Vagina (tissue), 2 donors: ENCODE measurements around the gene FOXD2. TPM values are rescaled to one million over a fixed set of nuclear protein-coding genes. Genes with fewer than 3 reads are reported as not detected.
"Not testable (repeated sequence)": the region's sequence is repeated elsewhere in the genome, so short reads cannot be mapped to it uniquely, and the experiment has no call there.

Source experiments
- DNase-seq, 2 donors: peaks; one replicate each; pipeline ENCODE4 v3.0.0-alpha.2; 2017; ENCODE audit errors: extremely low spot score in 2 of 2
- H3K27ac ChIP-seq: fragments of 200-600 bp; sonication (generic); one replicate; pipeline ENCODE4 v1.5.1; 2019
- H3K27me3 ChIP-seq: fragments of 200-600 bp; sonication (generic); one replicate; pipeline ENCODE4 v1.5.1; 2019
- H3K36me3 ChIP-seq, 2 donors: fragments of 200-600 bp; sonication (generic); one replicate each; pipeline ENCODE4 v1.5.1; 2017 to 2019
- H3K4me1 ChIP-seq: fragments of 200-600 bp; sonication (generic); one replicate; pipeline ENCODE4 v1.5.1; 2019
- H3K4me3 ChIP-seq, 2 donors: fragments of 200-600 bp; sonication (generic); 1 replicate in 1 of 2; 2 replicates in 1 of 2; pipeline ENCODE4 v1.5.1; 2016 to 2019
- H3K9me3 ChIP-seq: fragments of 200-600 bp; sonication (generic); one replicate; pipeline ENCODE4 v1.5.1; 2019
- POLR2A ChIP-seq, 2 donors: fragments of 450-650 bp; IDR thresholded peaks; one replicate each; pipeline ENCODE4 v1.6.1; 2017; ENCODE audit warnings: antibody characterized with exemption in 2 of 2, mild to moderate bottlenecking in 2 of 2, moderate library complexity in 2 of 2
- POLR2AphosphoS5 ChIP-seq, 2 donors: sonication (generic); formaldehyde crosslinking; IDR thresholded peaks; one replicate each; pipeline ENCODE4 v1.9.0; 2017; ENCODE audit warnings: antibody characterized with exemption in 2 of 2, mild to moderate bottlenecking in 2 of 2, low read depth in 1 of 2; ENCODE audit not compliant: insufficient read depth in 1 of 2
- intact Hi-C: fragments of 100-400 bp; cut with DNase I; formaldehyde crosslinking; loops from one replicate; pipeline ENCODE4 v1.15.1; 2023
- total RNA-seq: library from RNA; depleted of rRNA; stranded (reverse); fragments of >200 nt; gene quantifications from one replicate; pipeline ENCODE4 v1.2.3, GENCODE V29; 2016
- TF ChIP-seq, protein P1 (sequence below), 3 experiments: fragments of 450-650 bp in 2 of 3; fragments of 200-600 bp in 1 of 3; sonication (generic) in 1 of 3; IDR thresholded peaks; one replicate each; pipeline ENCODE4 v1.5.1; 2017 to 2019; ENCODE audit warnings: antibody characterized with exemption in 3 of 3, mild to moderate bottlenecking in 2 of 3, moderate library complexity in 2 of 3

FOXD2 gene
- total RNA-seq, 1 donor from 2014 or later = 0.98 TPM

DNA sequence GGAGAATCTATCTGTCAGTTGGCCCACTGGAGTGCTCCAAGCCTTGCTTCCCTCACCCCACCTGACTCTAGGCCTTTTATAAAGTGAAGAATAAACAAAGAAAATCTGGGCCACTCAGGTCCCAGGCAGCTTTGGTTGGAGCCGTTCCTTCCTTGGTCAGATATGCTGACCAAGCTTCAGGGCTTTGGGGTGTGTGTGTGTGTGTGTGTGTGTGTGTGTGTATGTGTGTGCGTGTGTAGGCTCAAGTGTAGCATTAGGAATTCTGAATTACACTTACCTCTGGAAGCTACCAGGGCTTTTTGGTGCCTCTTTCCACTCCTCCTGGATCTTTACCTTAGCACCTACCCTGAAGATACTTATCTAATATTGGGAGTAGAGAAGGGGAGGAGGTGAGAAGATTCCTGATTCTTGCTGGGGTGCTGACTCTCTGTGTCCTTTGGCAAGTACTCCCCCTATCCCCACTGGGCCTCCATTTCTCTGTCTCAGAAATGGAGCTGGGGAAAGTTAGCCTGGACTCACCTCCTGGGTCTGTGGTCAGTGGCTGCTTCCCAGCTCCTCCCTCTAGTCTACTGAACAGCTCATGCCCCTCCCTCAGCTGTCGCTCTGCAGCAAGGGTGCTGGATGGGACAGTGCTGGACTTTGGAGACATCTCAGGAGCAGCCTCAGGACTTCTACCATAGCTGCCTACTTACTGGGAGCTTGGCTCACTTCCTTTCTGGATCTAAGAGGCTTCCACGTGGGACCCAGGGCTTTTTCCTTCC, 10.8 kb downstream of the FOXD2 start:
- no peak for TF ChIP-seq POLR2A (IDR thresholded peaks at IDR 0.05)
- TF ChIP-seq POLR2AphosphoS5 (IDR thresholded peaks at IDR 0.05; ENCODE audit: insufficient read depth in 1 of 2, low read depth in 1 of 2) = no peak
- TF ChIP-seq, protein P1, sequence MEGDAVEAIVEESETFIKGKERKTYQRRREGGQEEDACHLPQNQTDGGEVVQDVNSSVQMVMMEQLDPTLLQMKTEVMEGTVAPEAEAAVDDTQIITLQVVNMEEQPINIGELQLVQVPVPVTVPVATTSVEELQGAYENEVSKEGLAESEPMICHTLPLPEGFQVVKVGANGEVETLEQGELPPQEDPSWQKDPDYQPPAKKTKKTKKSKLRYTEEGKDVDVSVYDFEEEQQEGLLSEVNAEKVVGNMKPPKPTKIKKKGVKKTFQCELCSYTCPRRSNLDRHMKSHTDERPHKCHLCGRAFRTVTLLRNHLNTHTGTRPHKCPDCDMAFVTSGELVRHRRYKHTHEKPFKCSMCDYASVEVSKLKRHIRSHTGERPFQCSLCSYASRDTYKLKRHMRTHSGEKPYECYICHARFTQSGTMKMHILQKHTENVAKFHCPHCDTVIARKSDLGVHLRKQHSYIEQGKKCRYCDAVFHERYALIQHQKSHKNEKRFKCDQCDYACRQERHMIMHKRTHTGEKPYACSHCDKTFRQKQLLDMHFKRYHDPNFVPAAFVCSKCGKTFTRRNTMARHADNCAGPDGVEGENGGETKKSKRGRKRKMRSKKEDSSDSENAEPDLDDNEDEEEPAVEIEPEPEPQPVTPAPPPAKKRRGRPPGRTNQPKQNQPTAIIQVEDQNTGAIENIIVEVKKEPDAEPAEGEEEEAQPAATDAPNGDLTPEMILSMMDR (IDR thresholded peaks at IDR 0.05) = no peak
- Histone ChIP-seq H3K4me1 (peaks cover 20% of the 10 kb centered on the region), H3K27me3 (peaks cover 6% of the 10 kb centered on the region), H3K36me3 (no peaks in the 10 kb centered on the region), H3K4me3 (no peak overlapping the region), H3K9me3 (no peaks in the 10 kb centered on the region), H3K27ac (no peak overlapping the region)
- DNase-seq = no peak
- intact Hi-C loops = no loop called here

- DNase-seq = no peak
- Histone ChIP-seq H3K27me3 (peaks cover 4% of the 10 kb centered on the region), H3K27ac (no peak overlapping the region), H3K4me1 (peaks cover 8% of the 10 kb centered on the region), H3K4me3 (no peak overlapping the region), H3K36me3 (no peaks in the 10 kb centered on the region), H3K9me3 (no peaks in the 10 kb centered on the region)
- TF ChIP-seq, protein P1 (IDR thresholded peaks at IDR 0.05) = no peak
- no peak for TF ChIP-seq POLR2A (IDR thresholded peaks at IDR 0.05)
- no peak for TF ChIP-seq POLR2AphosphoS5 (IDR thresholded peaks at IDR 0.05; ENCODE audit: insufficient read depth in 1 of 2, low read depth in 1 of 2)
- intact Hi-C loops = no loop called here
Observed at GRCh38 chr1:47449822-47450552, 12.1 kb downstream of the FOXD2 start.

DNA sequence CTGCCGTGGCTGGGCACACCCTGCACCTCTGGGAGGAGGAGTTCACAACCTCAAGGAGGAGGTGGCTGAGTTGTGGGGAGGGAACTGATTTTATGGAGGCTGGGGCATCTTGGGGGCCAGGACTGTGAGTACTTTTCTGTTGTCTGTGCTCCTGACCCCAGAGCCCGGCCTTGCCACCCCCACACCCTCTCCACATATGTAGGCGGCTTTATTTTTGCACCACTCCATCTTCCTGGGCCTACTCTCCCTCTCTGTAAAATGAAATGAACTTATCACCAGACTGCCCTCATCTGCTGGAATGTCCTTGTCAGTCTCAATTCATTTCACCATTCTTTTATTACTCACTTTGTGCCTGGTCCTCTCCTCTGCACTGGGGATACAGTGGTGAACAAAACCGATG, 12.8 kb downstream of the FOXD2 start:
- no peak overlapping the region for H3K27ac ChIP-seq
- H3K36me3 ChIP-seq = no peaks in the 10 kb centered on the region
- TF ChIP-seq, protein P1 (IDR thresholded peaks at IDR 0.05) = no peak
- TF ChIP-seq POLR2A (IDR thresholded peaks at IDR 0.05) (no peak), POLR2AphosphoS5 (IDR thresholded peaks at IDR 0.05; ENCODE audit: insufficient read depth in 1 of 2, low read depth in 1 of 2) (no peak)
- no peaks in the 10 kb centered on the region for H3K9me3 ChIP-seq
- H3K27me3 ChIP-seq = peaks cover 4% of the 10 kb centered on the region
- intact Hi-C loops = no loop called here
- peaks cover 6% of the 10 kb centered on the region for H3K4me1 ChIP-seq
- DNase-seq = no peak
- no peak overlapping the region for H3K4me3 ChIP-seq

GRCh38 chr1:47452426-47452825, 14.6 kb downstream of the FOXD2 start:
- Histone ChIP-seq H3K27me3 (no peaks in the 10 kb centered on the region), H3K4me3 (no peak overlapping the region), H3K4me1 (peaks cover 6% of the 10 kb centered on the region), H3K36me3 (no peaks in the 10 kb centered on the region), H3K9me3 (no peaks in the 10 kb centered on the region), H3K27ac (no peak overlapping the region)
- intact Hi-C loops = no loop called here
- no peak for DNase-seq
- TF ChIP-seq POLR2A (IDR thresholded peaks at IDR 0.05) (no peak), POLR2AphosphoS5 (IDR thresholded peaks at IDR 0.05; ENCODE audit: insufficient read depth in 1 of 2, low read depth in 1 of 2) (no peak)

DNA sequence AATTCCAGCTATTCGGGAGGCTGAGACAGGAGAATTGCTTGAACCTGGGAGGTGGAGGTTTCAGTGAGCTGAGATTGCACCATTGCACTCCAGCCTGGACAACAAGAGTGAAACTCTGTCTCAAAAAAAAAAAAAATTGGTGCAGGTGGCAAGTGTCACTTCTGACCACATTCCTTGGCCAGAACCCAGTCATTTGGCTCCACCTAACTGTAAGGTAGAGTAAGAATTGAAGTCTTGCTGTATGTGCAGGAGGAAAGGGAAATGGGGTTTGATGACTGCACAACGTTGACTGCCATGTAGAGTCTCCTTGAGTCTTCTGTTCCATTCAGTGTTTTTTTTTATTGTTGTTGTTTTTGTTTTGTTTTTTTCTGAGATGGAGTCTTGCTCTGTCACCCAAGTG, 16.1 kb downstream of the FOXD2 start:
- intact Hi-C loops, DNase-seq, H3K27ac ChIP-seq, H3K4me3 ChIP-seq, H3K36me3 ChIP-seq, H3K9me3 ChIP-seq, H3K4me1 ChIP-seq, H3K27me3 ChIP-seq: not testable (repeated sequence)

DNA sequence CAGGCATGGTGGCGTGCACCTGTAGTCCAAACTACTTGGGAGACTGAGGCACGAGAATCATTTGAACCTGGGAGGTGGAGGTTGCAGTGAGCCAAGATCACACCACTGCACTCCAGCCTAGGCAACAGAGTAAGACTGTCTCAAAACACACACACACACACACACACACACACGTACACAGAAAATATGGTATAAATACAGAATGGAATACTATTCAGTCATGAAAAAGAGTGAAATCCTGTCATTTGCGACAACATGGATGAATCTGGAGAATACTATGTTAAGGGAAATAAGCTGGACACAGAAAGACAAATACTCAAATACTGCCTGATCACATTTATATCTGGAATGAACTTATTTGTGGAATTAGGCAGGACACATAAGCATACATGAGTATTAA, 18.4 kb downstream of the FOXD2 start:
- Histone ChIP-seq H3K27me3 (no peaks in the 10 kb centered on the region), H3K9me3 (no peaks in the 10 kb centered on the region), H3K27ac (no peak overlapping the region), H3K4me1 (no peaks in the 10 kb centered on the region), H3K4me3 (no peak overlapping the region), H3K36me3 (no peaks in the 10 kb centered on the region)
- TF ChIP-seq POLR2AphosphoS5 (IDR thresholded peaks at IDR 0.05; ENCODE audit: insufficient read depth in 1 of 2, low read depth in 1 of 2) = no peak
- TF ChIP-seq, protein P1 (IDR thresholded peaks at IDR 0.05) = no peak
- TF ChIP-seq POLR2A (IDR thresholded peaks at IDR 0.05) = no peak
- no peak for DNase-seq
- intact Hi-C loops = no loop called here

DNA sequence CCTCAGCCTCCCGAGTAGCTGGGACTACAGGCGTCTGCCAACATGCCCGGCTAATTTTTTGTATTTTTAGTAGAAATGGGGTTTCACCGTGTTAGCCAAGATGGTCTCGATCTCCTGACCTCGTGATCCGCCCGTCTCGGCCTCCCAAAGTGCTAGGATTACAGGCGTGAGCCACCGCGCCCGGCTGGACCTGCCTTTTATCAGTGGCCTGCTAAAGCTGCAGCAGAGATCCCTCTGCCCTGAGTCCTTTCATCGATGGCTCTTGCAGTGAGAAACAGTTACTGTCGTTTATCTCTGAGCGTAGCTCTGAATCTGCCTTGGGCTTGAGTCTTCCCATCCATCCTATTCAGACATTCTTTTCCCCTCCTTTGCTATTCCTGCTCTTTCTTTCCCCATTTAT, 19.7 kb downstream of the FOXD2 start:
- H3K36me3 ChIP-seq, H3K9me3 ChIP-seq, H3K27ac ChIP-seq, DNase-seq, H3K4me1 ChIP-seq, intact Hi-C loops, H3K27me3 ChIP-seq, H3K4me3 ChIP-seq: not testable (repeated sequence)
